ENCODE data around the gene CLDN14.

GRCh38 chr21:36513430-36513829 is 33.5 kb upstream of the CLDN14 start:
- TF ChIP-seq CTCF (conservative IDR thresholded peaks at IDR 0.05) (no peak), ZFX (IDR thresholded peaks at IDR 0.05) (no peak)
